ENCODE results near the gene FDXR. TPM values are rescaled to one million over a fixed set of nuclear protein-coding genes. Genes with fewer than 3 reads are reported as not detected.
A peak's percentile ranks its signal among the peaks of the same experiment; 100 is the strongest.

FDXR gene
- polyA plus RNA-seq, 3 donors, result 2.5 to 7.3 (median 6.2) TPM

DNA sequence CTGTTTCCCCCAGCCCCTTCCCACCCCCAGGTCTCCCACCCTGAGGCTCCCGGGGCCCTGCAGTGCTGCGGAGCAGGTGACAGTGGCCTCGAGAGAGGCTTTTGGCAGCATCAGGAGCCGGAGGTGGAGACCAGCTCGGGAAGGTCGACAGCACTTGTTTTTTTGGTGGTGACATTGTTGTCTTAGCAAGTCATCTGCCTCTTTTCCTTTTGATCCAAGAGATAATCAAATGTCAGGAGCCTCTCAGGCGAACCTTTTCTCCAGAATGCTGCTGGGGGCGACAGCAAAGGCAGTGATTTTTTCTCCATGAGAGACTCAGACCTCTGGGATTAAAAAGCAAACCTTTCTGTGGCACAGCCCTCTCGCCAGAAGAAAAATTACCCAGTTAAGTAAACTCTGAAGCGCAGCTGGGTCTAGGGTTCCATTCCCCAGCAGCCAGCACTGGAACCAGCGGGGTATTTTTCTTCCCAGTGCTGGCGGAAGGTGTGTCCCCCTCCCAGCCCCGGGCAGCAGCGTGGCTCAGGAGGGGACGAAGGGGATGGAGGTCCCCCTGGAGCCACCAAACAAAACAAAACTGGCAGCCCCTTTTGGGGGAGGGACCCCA, 50.4 kb downstream of the FDXR start:
- no peak for DNase-seq
- no peak overlapping the region for H2AFZ ChIP-seq (ENCODE audit: insufficient read depth, low read depth, low read length, poor library complexity, severe bottlenecking)
- intact Hi-C loops (cut with micrococcal nuclease), result no loop called here
- Mint-ChIP-seq H3K27me3 (ENCODE audit: low read depth in 3 of 3) (peaks cover 0 to 4% (median 0%) of the 10 kb centered on the region in 3 donors), H3K36me3 (peaks cover 83 to 97% of the 10 kb centered on the region in 2 donors), H3K9me3 (no peaks in the 10 kb centered on the region), H3K4me1 (no peaks in the 10 kb centered on the region), H3K4me3 (no peak overlapping the region), H3K27ac (no peak overlapping the region)
- TF ChIP-seq, protein P1, sequence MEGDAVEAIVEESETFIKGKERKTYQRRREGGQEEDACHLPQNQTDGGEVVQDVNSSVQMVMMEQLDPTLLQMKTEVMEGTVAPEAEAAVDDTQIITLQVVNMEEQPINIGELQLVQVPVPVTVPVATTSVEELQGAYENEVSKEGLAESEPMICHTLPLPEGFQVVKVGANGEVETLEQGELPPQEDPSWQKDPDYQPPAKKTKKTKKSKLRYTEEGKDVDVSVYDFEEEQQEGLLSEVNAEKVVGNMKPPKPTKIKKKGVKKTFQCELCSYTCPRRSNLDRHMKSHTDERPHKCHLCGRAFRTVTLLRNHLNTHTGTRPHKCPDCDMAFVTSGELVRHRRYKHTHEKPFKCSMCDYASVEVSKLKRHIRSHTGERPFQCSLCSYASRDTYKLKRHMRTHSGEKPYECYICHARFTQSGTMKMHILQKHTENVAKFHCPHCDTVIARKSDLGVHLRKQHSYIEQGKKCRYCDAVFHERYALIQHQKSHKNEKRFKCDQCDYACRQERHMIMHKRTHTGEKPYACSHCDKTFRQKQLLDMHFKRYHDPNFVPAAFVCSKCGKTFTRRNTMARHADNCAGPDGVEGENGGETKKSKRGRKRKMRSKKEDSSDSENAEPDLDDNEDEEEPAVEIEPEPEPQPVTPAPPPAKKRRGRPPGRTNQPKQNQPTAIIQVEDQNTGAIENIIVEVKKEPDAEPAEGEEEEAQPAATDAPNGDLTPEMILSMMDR (IDR thresholded peaks at IDR 0.05), result no peak
- 96% methylated on average over 11 of the region's 15 CpGs for whole genome bisulfite sequencing (ENCODE audit: insufficient coverage)
- H3K4me1 ChIP-seq (ENCODE audit: control insufficient read depth in 1 of 2, insufficient read depth in 2 of 2, low read length in 2 of 2), result no peaks in the 10 kb centered on the region
- no peak overlapping the region for H3K4me3 ChIP-seq (replicated peaks in 1 of 3; ENCODE audit: low read depth in 2 of 3, low read length in 3 of 3)
- H3K27ac ChIP-seq (ENCODE audit: low read depth in 1 of 2, low read length in 2 of 2), result no peak overlapping the region
- no peaks in the 10 kb centered on the region for H3K79me2 ChIP-seq (ENCODE audit: insufficient read depth, low read length)
- no peaks in the 10 kb centered on the region for H3K9me3 ChIP-seq (replicated peaks in 1 of 2; ENCODE audit: control insufficient read depth in 1 of 2, insufficient read depth in 1 of 2, low read length in 2 of 2)
- no peak overlapping the region for H3K4me2 ChIP-seq (replicated peaks; ENCODE audit: extremely low read depth, low read length, poor library complexity, severe bottlenecking)
- peaks cover 84 to 99% of the 10 kb centered on the region in 2 donors for H3K36me3 ChIP-seq (replicated peaks in 1 of 2; ENCODE audit: control insufficient read depth in 1 of 2, insufficient read depth in 2 of 2, low read length in 2 of 2)
- H4K20me1 ChIP-seq (ENCODE audit: insufficient read depth, low read length), result peaks cover 45% of the 10 kb centered on the region
- no peaks in the 10 kb centered on the region for H3K27me3 ChIP-seq (ENCODE audit: control insufficient read depth in 2 of 2, insufficient read depth in 2 of 2, low read length in 2 of 2)
- H3K9ac ChIP-seq (ENCODE audit: insufficient read depth, low read length, poor library complexity, severe bottlenecking), result no peak overlapping the region

DNA sequence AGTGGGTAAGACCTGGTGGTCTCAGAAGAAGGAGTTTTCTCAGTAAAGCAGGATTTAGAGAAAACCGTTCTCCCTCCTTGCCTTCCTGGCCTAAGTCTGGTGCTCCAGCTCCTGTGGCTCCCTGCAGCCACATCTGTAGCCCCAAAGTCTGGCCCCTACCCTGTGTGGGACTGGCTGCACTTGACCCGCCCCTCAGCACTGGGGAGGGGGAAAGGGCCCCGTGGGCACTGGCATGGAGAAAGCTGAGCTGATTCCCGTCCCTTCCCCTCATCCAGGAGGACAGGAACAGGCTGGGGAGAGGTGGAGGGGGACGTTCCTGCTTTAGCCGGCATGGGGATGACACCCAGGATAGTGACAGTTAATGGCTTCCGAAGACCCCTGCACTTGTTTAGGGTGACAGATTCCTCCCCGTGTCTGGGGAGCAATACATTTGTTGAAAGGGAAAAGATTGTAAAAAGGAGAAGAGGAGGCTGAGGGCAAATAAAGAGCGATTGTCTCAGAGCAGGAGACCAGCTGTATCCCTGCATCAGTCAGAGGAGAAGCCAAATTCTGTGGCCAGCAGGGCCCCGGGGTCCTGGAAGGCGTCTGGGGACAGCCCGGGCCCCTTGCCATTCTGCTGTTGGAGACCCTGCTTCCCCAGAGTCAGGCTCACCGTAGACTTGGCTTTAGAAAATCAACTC, 51.0 kb downstream of the FDXR start:
- DNase-seq, result no peak
- peaks cover 83 to 97% of the 10 kb centered on the region in 2 donors for H3K36me3 Mint-ChIP-seq
- no peak overlapping the region for H3K27ac ChIP-seq (ENCODE audit: low read depth in 1 of 2, low read length in 2 of 2)
- H3K9me3 ChIP-seq (replicated peaks in 1 of 2; ENCODE audit: control insufficient read depth in 1 of 2, insufficient read depth in 1 of 2, low read length in 2 of 2), result no peaks in the 10 kb centered on the region
- no peaks in the 10 kb centered on the region for H3K27me3 ChIP-seq (ENCODE audit: control insufficient read depth in 2 of 2, insufficient read depth in 2 of 2, low read length in 2 of 2)
- intact Hi-C loops (cut with micrococcal nuclease), result no loop called here
- TF ChIP-seq, protein P1 (IDR thresholded peaks at IDR 0.05), result no peak
- WGBS (ENCODE audit: insufficient coverage), result 94% methylated on average over 8 of the region's 13 CpGs
- peak overlapping the region in 1 of 7 donors; percentile 27 for H3K27ac Mint-ChIP-seq
- no peak overlapping the region for H3K4me2 ChIP-seq (replicated peaks; ENCODE audit: extremely low read depth, low read length, poor library complexity, severe bottlenecking)
- peaks cover 49% of the 10 kb centered on the region for H4K20me1 ChIP-seq (ENCODE audit: insufficient read depth, low read length)
- no peak overlapping the region for H3K4me3 Mint-ChIP-seq
- no peaks in the 10 kb centered on the region for H3K79me2 ChIP-seq (ENCODE audit: insufficient read depth, low read length)
- no peak overlapping the region for H3K4me3 ChIP-seq (replicated peaks in 1 of 3; ENCODE audit: low read depth in 2 of 3, low read length in 3 of 3)
- H3K4me1 Mint-ChIP-seq, result no peaks in the 10 kb centered on the region
- peaks cover 0 to 2% (median 0%) of the 10 kb centered on the region in 3 donors for H3K27me3 Mint-ChIP-seq (ENCODE audit: low read depth in 3 of 3)
- H2AFZ ChIP-seq (ENCODE audit: insufficient read depth, low read depth, low read length, poor library complexity, severe bottlenecking), result no peak overlapping the region
- H3K36me3 ChIP-seq (replicated peaks in 1 of 2; ENCODE audit: control insufficient read depth in 1 of 2, insufficient read depth in 2 of 2, low read length in 2 of 2), result peaks cover 88 to 100% of the 10 kb centered on the region in 2 donors
- H3K9ac ChIP-seq (ENCODE audit: insufficient read depth, low read length, poor library complexity, severe bottlenecking), result no peak overlapping the region
- H3K9me3 Mint-ChIP-seq, result no peaks in the 10 kb centered on the region
- no peaks in the 10 kb centered on the region for H3K4me1 ChIP-seq (ENCODE audit: control insufficient read depth in 1 of 2, insufficient read depth in 2 of 2, low read length in 2 of 2)
